Stimulated activated CD8-positive, alpha-beta memory T cell treated with anti-CD3 and anti-CD28 coated beads, Interleukin-4, amount 100 ng/mL, for 4 hours (primary cell): ENCODE results near the gene KLK3.
"Not testable (repeated sequence)": the region's sequence is repeated elsewhere in the genome, so short reads cannot be mapped to it uniquely, and the experiment has no call there.

Experiments used
- DNase-seq, 2 donors: peaks; one replicate each; pipeline ENCODE4 v3.0.0-alpha.2; 2020; ENCODE audit warnings: low read depth in 2 of 2, low spot score in 1 of 2

Gene KLK3

GRCh38 chr19:50859849-50860248, 5.1 kb downstream of the KLK3 start:
- no peak for DNase-seq

- DNase-seq = no peak
Measured at GRCh38 chr19:50861010-50861409, 6.3 kb downstream of the KLK3 start.

- DNase-seq = no peak
Measured at GRCh38 chr19:50861496-50862286, 7.0 kb downstream of the KLK3 start.

GRCh38 chr19:50869479-50869878, 14.8 kb downstream of the KLK3 start:
- DNase-seq = no peak

- DNase-seq = no peak
Measured at GRCh38 chr19:50870417-50871089, 15.8 kb downstream of the KLK3 start.

GRCh38 chr19:50873056-50873455, 18.3 kb downstream of the KLK3 start, which contains the start of gene KLK2:
KLK2 (plus strand) TSS chr19:50873439; CDS start chr19:50873474, 35 bp downstream.
- DNase-seq = no peak

- no peak for DNase-seq
Measured at GRCh38 chr19:50874211-50874610, 19.5 kb downstream of the KLK3 start.

- no peak for DNase-seq
Measured at GRCh38 chr19:50875795-50876422, 21.2 kb downstream of the KLK3 start.

- no peak for DNase-seq
Measured at GRCh38 chr19:50876456-50876855, 21.7 kb downstream of the KLK3 start.

- DNase-seq = no peak
Measured at GRCh38 chr19:50877338-50877737, 22.6 kb downstream of the KLK3 start.

- DNase-seq = no peak
Measured at GRCh38 chr19:50878851-50879250, 24.1 kb downstream of the KLK3 start.

- no peak for DNase-seq
Measured at GRCh38 chr19:50880241-50880640, 25.5 kb downstream of the KLK3 start.

GRCh38 chr19:50882188-50882587, 27.5 kb downstream of the KLK3 start:
- no peak for DNase-seq

GRCh38 chr19:50889638-50890037, 34.9 kb downstream of the KLK3 start:
- no peak for DNase-seq

- no peak for DNase-seq
Measured at GRCh38 chr19:50890422-50891252, 35.9 kb downstream of the KLK3 start.

- no peak for DNase-seq
Measured at GRCh38 chr19:50891253-50891625, 36.5 kb downstream of the KLK3 start.

- no peak for DNase-seq
Measured at GRCh38 chr19:50893047-50893736, 38.5 kb downstream of the KLK3 start.

GRCh38 chr19:50894478-50895356, 40.0 kb downstream of the KLK3 start:
- DNase-seq = no peak

GRCh38 chr19:50896089-50896590, 41.4 kb downstream of the KLK3 start:
- not testable (repeated sequence) for DNase-seq
